ENCODE measurements around the gene MOB4.
"Not testable (repeated sequence)": the region's sequence is repeated elsewhere in the genome, so short reads cannot be mapped to it uniquely, and the experiment has no call there.

The MOB4 gene

DNA sequence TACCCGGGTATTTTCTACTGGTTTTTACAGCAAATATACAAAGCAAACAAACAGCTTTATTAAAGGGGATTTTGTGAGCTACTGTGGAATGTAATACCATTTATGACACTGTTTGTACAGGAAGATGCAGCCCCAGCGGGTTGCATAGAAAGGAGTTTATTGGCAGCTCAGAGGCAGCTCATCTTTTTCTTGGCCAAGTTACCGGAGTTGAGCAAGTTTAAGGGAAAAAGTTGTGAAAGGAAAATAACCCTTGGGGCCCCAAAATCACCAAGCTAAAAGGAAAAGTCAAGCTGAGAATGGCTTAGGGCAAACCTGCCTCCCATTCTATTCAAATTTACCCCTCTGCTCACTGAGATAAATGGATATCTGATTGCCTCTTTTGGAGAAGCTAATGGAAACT is 60.8 kb downstream of the MOB4 start:
- peak overlapping the region in 2 of 21 experiments; percentile 10 to 25 for H3K27ac ChIP-seq

GRCh38 chr2:197577446-197577845 is 61.6 kb downstream of the MOB4 start:
- H3K27ac ChIP-seq: peak overlapping the region in 3 of 21 experiments; percentile 3 to 25 (median 10)
- no peak overlapping the region for H3K4me3 ChIP-seq

More for the DNA sequence above, 60.8 kb downstream of the MOB4 start:
- no peak overlapping the region for H3K4me3 ChIP-seq

- not testable (repeated sequence) for H3K4me3 ChIP-seq, H3K27ac ChIP-seq
Measured at GRCh38 chr2:197578294-197578693, 62.4 kb downstream of the MOB4 start.

DNA sequence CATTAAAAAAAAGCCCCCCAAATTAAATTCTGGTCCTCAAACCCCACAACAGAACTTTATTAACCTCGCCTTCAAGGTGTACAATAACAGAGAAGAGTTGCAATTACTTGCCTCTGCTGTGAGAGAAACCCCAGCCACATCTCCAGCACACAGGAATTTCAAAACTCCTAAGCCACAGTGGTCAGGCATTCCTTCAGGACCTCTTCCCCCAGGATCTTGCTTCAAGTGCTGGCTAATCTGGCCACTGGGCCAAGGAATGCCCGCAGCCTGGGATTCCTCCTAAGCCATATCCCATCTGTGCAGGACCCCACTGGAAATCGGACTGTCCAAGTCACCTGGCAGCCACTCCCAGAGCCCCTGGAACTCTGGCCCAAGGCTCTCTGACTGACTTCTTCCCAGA is 64.3 kb downstream of the MOB4 start:
- H3K27ac ChIP-seq, H3K4me3 ChIP-seq: not testable (repeated sequence)

GRCh38 chr2:197587255-197587654 is 71.4 kb downstream of the MOB4 start:
- H3K27ac ChIP-seq, H3K4me3 ChIP-seq: not testable (repeated sequence)

- Histone ChIP-seq H3K27ac (peak overlapping the region in 5 of 21 experiments; percentile 7 to 57 (median 28)), H3K4me3 (peak overlapping the region in 4 of 7 experiments; percentile 11 to 17 (median 13))
Measured at GRCh38 chr2:197591339-197592072, 75.6 kb downstream of the MOB4 start.

DNA sequence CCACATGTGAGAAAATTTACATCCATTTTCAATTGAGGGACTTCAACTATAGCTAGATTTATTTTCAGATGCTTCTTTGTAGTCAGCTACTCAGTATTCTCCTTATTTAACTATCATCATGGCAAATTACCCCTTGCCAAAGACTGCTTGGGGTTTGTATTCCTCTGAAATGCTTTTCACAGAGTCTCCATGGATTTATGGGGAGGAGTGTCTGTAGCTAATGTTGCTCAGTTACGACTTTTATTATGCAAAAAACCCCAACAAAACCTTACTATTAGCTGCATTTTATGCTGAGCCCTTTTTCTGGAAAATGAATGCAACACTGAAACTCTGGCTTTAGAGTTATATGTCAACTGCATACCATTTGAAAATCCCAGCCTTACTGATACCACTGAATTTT is 80.9 kb downstream of the MOB4 start:
- Histone ChIP-seq H3K27ac (peak overlapping the region in 2 of 21 experiments; percentile 29 to 32), H3K4me3 (no peak overlapping the region)

DNA sequence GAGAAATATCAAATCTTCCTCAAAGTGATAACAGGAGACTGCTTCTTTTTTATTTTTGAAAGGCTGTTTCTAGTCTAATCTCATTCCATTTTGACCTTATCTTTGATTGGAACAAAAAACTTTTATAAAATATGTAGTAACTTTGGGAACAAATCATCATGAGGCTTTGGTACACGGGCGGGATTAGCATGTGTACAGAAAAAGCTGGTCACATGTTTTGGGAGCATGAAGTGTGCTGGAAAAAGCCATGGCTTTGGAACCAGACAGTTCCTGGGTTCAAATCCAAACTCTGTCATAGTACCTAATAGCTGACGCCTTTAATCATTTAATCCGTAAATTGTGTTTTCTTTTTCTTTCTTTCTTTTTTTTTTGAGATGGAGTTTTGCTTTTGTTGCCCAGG is 81.3 kb downstream of the MOB4 start:
- H3K4me3 ChIP-seq: no peak overlapping the region
- no peak overlapping the region for H3K27ac ChIP-seq

DNA sequence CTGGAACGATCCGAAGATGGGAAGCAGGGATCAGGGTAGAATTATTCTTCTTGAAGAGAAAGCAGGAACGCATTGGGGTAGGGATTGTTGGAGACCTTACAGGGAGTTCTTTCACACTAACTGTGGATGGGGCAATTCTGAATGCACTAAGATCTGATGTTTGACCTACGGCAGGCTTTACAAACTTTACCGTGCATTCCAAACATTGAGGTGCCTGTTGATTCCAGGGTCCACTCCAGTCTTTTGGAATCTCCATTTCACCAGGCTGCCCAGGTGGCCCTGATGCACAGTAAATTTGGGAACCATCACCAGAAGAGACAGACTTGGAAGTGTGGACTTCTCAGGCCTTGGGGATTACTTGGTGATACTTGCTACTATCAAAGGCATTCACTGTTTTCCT is 82.6 kb downstream of the MOB4 start:
- Histone ChIP-seq H3K27ac (peak overlapping the region in 1 of 21 experiments; percentile 68), H3K4me3 (no peak overlapping the region)

DNA sequence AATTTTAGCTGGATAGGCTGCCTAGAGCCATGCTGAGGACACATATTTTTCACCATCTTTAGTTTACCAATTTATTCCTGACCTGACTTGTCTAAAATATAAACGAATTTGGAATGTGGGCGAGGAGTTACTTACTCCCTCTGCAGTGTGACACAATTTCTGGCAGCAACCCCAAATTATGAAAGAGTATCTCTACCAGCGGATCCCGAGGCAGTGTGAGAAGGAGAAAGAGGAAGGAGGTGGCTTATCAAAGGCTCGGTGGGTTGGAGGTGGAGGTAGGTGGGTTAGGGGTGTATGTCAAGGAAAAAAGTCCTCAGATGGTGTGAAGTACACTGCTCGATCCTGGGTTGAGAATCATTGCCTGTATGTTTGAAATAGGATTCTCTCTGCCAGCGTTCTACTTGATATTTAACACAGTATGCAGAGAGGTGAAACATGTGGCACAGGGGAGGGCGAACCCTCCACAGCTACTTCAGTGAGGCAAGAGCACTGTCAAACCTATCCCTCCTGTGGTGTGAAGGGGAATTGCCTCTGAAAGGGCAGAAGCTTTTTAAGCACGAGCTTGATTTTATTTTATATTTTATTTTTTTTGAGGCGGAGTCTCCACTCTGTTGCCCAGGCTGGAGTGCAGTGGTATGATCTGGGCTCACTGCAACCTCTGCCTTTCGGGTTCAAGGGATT is 83.6 kb downstream of the MOB4 start:
- peak overlapping the region in 13 of 21 experiments; percentile 5 to 76 (median 26) for H3K27ac ChIP-seq
- H3K4me3 ChIP-seq: no peak overlapping the region

DNA sequence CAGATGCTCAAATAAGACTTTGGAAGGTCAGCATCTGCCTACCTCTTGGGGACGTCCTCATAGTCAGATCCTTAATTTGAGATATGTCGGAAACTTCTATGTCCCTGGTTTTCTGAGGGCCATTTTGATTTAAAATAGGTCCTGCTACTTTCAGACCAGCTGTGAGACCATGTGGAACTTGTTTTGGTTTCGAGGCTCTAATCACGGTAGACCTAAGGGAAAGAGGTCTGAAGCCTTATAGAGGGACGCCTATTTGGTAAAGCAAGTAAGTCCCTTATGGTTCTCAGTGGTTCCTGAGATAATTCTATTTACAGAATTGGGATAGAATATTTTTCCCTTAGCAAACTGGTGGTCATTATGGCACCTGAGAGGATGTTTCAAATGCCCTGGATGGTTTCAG is 84.4 kb downstream of the MOB4 start:
- H3K4me3 ChIP-seq: no peak overlapping the region

GRCh38 chr2:197601726-197602125 is 85.9 kb downstream of the MOB4 start:
- no peak overlapping the region for H3K27ac ChIP-seq
- H3K4me3 ChIP-seq: no peak overlapping the region

More for the DNA sequence above, 84.4 kb downstream of the MOB4 start:
- H3K27ac ChIP-seq: peak overlapping the region in 3 of 21 experiments; percentile 20 to 68 (median 28)
